ENCODE data around the gene ARID1B. TPM values are rescaled to one million over a fixed set of nuclear protein-coding genes. Genes with fewer than 3 reads are reported as not detected.

The ARID1B gene
- total RNA-seq (ENCODE audit: low replicate concordance) = 52.8 and 62.1 TPM in 2 replicates

- peak within 1 kb of the TSS; percentile 93 for H3K27ac ChIP-seq
- H3K4me1 Mint-ChIP-seq = peaks cover 53% of the 10 kb centered on the region
- H2AFZ ChIP-seq (replicated peaks) = peak within 1 kb of the TSS; percentile 43
Observed at GRCh38 chr6:156776840-156777576, at the start of gene ARID1B. ARID1B (plus strand) TSS chr6:156777378; CDS start chr6:156777681, 303 bp downstream.

DNA sequence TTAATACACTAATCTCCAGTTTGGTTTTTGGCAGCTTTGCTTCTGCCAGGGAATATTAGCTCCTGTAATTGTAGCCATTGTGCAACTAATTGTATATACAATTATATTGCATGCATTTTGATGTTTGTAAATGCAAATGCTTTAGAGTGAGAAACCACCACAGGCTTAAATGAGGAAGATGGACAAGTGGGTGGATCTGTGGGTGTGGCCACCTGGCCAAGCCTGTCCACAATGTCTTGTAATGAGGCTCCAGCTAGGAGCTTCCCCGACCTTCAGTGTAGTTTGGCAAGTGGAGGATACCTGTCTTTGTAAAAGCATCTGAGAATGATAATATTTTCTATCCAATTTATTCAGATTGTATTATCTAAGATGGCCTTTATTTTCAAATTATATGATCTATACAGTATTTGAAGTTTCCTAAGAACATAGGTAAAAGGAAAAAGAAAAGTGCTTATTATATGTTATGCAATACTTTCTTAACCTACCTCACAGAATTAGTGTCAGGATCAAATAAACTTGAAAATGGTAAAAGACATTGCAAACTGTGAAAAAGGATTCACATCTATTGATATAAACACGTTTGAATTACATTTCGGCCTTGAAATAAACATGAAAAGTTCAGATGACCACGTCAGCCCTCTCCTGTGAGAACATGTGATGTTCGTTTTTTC, 49.3 kb upstream of the ARID1B start:
- no peak for DNase-seq (ENCODE audit: low spot score)
- Histone ChIP-seq H3K9ac (no peak overlapping the region), H3K4me2 (no peak overlapping the region), H3K36me3 (no peaks in the 10 kb centered on the region), H4K20me1 (ENCODE audit: low read depth) (no peaks in the 10 kb centered on the region), H3K27ac (no peak overlapping the region), H3K79me2 (ENCODE audit: low read depth) (no peaks in the 10 kb centered on the region), H3F3A (ENCODE audit: low read depth) (no peaks in the 10 kb centered on the region), H3K4me1 (peaks cover 15% of the 10 kb centered on the region), H3K27me3 (no peaks in the 10 kb centered on the region), H3K4me3 (no peak overlapping the region), H2AFZ (replicated peaks) (no peak overlapping the region), H3K9me3 (ENCODE audit: low read depth) (no peaks in the 10 kb centered on the region)
- TF ChIP-seq CTCF (IDR thresholded peaks at IDR 0.05) (no peak), EZH2phosphoT487 (IDR thresholded peaks at IDR 0.05) (no peak), EZH2 (IDR thresholded peaks at IDR 0.05) (no peak)
- no peak overlapping the region for H3K4me3 Mint-ChIP-seq
- no peaks in the 10 kb centered on the region for H3K27me3 Mint-ChIP-seq (ENCODE audit: insufficient read depth, low read depth)
- peaks cover 2% of the 10 kb centered on the region for H3K9me3 Mint-ChIP-seq
- no peak overlapping the region for H3K27ac Mint-ChIP-seq
- H3K36me3 Mint-ChIP-seq = peaks cover 2% of the 10 kb centered on the region
- peaks cover 7% of the 10 kb centered on the region for H3K4me1 Mint-ChIP-seq

More at GRCh38 chr6:156776840-156777576, at the start of gene ARID1B:
- no peak for TF ChIP-seq CTCF (IDR thresholded peaks at IDR 0.05)
- TF ChIP-seq EZH2 (IDR thresholded peaks at IDR 0.05) = no peak
- TF ChIP-seq EZH2phosphoT487 (IDR thresholded peaks at IDR 0.05) = no peak
- Mint-ChIP-seq H3K27ac (peak within 1 kb of the TSS; percentile 99), H3K36me3 (no peaks in the 10 kb centered on the region), H3K9me3 (no peaks in the 10 kb centered on the region), H3K4me3 (peak within 1 kb of the TSS; percentile 96), H3K27me3 (ENCODE audit: insufficient read depth, low read depth) (peaks cover 19% of the 10 kb centered on the region)
- H3K9ac ChIP-seq = peak within 1 kb of the TSS; percentile 78
- no peaks in the 10 kb centered on the region for H3K27me3 ChIP-seq
- peaks cover 49% of the 10 kb centered on the region for H3K4me1 ChIP-seq
- peak within 1 kb of the TSS; percentile 84 for H3K4me2 ChIP-seq
- peaks cover 58% of the 10 kb centered on the region for H4K20me1 ChIP-seq (ENCODE audit: low read depth)
- DNase-seq (ENCODE audit: low spot score) = peak; percentile 89
- H3K36me3 ChIP-seq = no peaks in the 10 kb centered on the region
- peaks cover 66% of the 10 kb centered on the region for H3K79me2 ChIP-seq (ENCODE audit: low read depth)
- peaks cover 54% of the 10 kb centered on the region for H3F3A ChIP-seq (ENCODE audit: low read depth)
- H3K9me3 ChIP-seq (ENCODE audit: low read depth) = no peaks in the 10 kb centered on the region
- H3K4me3 ChIP-seq = peak within 1 kb of the TSS; percentile 93

GRCh38 chr6:156729248-156729647, 47.9 kb upstream of the ARID1B start:
- no peak overlapping the region for H3K9ac ChIP-seq
- H3K27me3 Mint-ChIP-seq (ENCODE audit: insufficient read depth, low read depth) = no peaks in the 10 kb centered on the region
- TF ChIP-seq EZH2phosphoT487 (IDR thresholded peaks at IDR 0.05) (no peak), EZH2 (IDR thresholded peaks at IDR 0.05) (no peak), CTCF (IDR thresholded peaks at IDR 0.05) (no peak)

More at GRCh38 chr6:156729248-156729647, 47.9 kb upstream of the ARID1B start:
- peak overlapping the region; percentile 54 for H3K27ac Mint-ChIP-seq
- H3K27me3 ChIP-seq = no peaks in the 10 kb centered on the region
- H3K4me3 ChIP-seq = no peak overlapping the region
- no peak overlapping the region for H3K4me2 ChIP-seq
- no peaks in the 10 kb centered on the region for H4K20me1 ChIP-seq (ENCODE audit: low read depth)
- peaks cover 7% of the 10 kb centered on the region for H3K4me1 Mint-ChIP-seq
- no peaks in the 10 kb centered on the region for H3K36me3 ChIP-seq
- H3K27ac ChIP-seq = no peak overlapping the region
- H2AFZ ChIP-seq (replicated peaks) = no peak overlapping the region
- no peaks in the 10 kb centered on the region for H3K79me2 ChIP-seq (ENCODE audit: low read depth)
- H3K9me3 Mint-ChIP-seq = no peaks in the 10 kb centered on the region
- no peak for DNase-seq (ENCODE audit: low spot score)
- H3K36me3 Mint-ChIP-seq = no peaks in the 10 kb centered on the region
- H3K4me1 ChIP-seq = peaks cover 15% of the 10 kb centered on the region
- H3K4me3 Mint-ChIP-seq = no peak overlapping the region
- no peaks in the 10 kb centered on the region for H3F3A ChIP-seq (ENCODE audit: low read depth)
- H3K9me3 ChIP-seq (ENCODE audit: low read depth) = no peaks in the 10 kb centered on the region

Data from neural progenitor cell (in vitro differentiated cells).